HG03103 (cell line): ENCODE measurements around the gene KCNG2.

Source experiments
- ATAC-seq: cut with Tn5 transposase; IDR thresholded peaks from one replicate; pipeline ENCODE4 v1.9.1; 2021; ENCODE audit warnings: low read depth; ENCODE audit not compliant: unreplicated experiment

Gene KCNG2

DNA sequence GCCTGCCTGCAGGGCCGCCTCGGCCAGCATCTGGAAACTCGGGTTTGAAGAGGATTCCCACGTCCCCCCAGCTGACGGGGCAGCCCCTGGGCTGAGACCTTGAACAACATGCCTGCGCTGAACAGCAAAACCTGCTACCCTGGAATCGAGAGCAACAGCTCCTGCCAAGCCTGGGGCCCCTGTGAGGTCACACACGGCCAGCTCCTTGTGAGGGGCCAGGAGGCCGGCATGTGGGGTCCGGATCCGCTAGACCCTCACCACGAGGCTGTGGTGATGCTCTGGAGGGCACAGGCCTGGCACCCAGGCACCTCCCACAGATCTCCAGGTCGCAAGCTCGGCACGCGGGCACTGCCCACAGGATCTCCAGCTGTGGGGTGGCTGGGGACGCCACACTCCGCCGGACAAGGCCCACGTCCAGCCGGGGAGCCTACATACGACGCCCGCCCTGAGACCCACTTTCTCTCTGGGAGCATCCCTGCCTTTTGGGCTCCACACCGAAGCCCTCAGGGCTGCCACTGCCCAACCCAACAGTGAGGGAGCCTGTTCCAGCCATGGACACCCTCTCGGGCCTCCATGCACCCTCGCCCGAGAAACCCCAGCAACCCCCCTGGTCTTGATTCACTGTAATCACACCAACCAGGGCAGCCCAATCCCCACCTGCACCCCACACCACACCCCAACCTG, 119.6 kb downstream of the KCNG2 start:
- no peak for ATAC-seq

DNA sequence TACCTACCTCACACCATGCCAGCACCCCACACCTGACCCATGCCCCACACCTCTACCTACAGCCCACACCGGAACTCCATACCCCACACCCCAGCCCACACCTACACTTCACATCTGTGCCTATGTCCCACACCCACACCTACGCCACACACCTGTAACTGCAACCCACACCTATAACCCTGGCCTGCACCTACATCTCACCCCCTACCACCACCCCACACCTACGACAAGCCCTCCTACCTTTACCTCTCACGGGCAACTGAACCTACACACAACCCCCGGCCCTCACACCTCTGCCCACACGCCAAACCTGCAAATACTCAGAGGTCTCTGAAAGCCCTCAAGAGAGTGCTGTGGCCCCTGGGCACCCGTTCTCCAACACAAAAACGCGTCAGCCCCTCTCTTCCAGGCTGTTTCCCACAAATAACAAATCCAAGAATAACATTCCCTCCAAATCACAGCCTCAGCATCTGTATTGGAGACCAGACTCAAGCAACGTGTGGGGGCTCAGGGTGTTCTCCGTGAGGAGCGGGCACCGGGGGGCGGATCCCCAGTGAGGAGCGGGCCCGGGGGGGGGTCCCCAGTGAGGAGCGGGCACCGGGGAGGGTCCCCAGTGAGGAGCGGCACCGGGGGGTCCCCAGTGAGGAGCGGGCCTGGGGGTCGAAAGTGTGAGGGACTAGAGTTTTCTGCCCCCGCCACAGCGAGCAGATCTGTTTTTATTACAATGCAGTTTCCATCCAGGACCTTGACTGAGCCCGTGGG, 120.3 kb downstream of the KCNG2 start:
- ATAC-seq, result no peak

DNA sequence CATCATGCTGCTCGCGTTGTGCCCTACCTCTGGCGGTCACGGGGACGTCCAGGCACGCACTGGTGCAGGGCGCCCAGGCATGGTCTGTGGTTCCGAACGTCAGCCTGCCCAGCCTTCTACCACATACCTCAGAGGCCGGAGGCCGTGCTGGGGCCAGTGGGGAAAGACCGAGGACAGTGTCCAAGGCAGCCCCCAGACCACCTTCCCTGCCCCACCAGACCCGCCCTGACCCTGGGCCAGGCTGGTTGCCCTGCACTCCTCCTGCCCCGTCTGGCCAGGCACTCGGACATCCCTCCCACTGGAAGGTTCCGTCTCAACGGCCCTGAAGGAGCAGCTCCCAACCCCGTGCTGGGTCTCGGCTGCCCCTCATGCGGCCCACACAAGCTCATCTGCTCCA, 120.9 kb downstream of the KCNG2 start:
- no peak for ATAC-seq

DNA sequence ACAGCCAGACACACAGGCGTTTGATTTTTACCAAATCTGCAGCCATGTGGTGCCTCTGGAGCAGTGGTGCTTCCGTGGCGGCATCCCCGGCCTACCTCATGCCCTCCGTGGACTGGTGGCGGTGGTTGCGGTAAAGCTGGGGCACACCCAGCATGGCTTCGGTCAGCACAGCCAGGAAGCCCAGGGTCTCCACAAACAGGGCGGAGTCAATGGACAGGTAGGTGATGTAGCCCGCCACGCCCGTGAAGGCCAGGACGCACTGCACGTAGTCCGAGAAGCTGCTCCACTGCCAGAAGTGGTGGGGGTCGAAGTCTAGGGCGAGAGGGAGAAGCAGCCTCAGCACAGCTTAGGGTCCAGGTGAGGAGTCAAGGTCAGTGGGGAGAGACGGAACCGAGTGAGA, 121.4 kb downstream of the KCNG2 start:
- ATAC-seq, result no peak

DNA sequence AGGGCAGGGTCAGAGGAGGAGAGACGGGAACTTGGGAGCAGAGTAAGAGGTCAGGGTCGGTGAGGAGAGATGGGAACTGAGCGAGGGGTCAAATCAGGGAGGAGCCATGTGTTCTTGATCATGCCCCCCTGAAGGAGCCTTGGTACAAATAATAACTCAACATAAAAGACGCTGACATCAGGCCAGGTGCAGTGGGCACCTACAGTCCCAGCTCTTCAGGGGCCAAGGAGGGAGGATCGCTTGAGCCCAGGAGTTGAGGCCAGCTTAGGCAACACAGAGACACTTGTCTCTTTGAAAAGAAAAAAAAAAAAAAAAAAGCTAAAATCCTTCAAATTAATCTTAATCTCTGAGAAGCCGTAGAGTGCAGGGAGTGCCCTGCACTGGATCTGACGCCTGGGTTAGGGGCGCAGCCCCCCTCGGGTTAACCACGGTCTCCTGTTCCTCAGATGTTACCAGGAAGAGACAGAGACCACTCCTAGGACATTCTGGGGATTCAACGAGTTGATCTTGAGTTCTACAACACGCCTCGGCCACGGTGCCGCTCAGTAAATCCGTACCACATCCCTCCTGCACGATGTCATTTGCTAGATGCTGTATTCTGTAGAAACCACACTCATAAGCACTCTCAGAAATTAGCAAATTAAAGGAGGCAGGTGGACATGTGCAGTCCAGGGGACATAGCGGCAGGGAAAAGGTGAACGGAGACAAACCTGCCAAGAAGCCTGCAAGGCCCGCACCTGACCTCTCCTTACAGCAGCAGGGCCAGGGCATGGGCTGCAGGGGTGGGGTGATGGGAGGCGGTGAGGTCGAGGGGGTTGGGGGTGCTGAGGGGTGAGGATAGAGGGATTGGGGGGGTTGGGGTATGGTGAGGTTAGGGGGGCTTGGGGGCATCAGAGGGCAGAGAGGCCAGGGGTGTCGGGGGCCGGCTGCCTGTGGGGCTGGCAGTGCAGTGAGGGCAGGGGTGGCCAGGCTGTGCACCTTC, 124.5 kb downstream of the KCNG2 start:
- ATAC-seq, result no peak

DNA sequence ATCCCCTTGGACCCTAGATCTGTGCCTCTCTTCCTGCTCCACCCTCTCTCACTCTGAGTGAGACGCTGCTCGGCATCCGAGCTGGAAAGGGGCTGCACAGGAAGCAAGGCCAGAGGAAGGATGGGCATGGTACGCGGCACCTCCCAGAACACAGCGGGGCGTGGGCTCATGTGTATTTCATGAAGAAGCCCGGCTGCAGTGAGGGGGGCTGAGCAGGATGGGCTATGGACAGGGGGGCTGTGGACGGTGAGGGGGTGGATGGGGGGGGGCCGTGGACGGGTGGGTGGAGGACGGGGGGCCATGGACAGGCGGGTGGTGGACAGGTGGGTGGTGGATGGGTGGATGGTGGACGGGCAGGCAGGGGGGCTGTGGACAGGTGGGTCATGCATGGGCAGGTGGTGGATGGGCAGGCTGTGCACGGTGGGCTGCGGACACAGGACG, 125.3 kb downstream of the KCNG2 start:
- no peak for ATAC-seq

DNA sequence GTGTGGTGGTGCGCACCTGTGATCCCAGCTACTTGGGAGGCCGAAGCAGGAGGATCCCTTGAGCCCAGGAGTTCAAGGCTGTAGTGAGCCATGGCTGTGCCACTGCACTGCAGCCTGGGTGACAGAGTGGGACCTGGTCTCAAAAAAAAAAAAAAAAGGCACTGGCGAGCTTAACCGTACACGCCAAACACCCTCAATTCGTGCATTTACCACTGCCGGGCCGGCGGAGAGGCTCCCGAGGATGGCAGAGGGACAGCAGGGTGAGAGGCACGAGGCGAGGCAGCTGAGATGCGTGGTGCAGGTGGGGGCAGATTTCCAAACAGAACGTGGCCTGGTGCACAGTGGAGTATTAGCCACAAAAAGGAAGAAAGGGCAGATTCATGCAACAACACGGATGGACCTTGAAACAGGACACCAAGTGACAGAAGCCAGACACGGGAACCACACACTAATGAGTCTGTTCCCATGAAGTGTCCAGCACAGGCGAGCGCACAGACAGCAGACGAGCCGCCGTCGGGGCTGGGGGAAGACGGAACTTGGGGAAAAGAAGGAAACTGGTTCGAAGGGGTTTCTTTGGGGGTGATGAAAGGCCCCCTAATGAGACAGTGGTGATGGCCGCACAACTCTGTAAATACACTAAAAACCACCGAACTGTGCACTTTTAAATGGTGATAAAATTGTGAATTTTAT, 126.3 kb downstream of the KCNG2 start:
- ATAC-seq, result no peak

DNA sequence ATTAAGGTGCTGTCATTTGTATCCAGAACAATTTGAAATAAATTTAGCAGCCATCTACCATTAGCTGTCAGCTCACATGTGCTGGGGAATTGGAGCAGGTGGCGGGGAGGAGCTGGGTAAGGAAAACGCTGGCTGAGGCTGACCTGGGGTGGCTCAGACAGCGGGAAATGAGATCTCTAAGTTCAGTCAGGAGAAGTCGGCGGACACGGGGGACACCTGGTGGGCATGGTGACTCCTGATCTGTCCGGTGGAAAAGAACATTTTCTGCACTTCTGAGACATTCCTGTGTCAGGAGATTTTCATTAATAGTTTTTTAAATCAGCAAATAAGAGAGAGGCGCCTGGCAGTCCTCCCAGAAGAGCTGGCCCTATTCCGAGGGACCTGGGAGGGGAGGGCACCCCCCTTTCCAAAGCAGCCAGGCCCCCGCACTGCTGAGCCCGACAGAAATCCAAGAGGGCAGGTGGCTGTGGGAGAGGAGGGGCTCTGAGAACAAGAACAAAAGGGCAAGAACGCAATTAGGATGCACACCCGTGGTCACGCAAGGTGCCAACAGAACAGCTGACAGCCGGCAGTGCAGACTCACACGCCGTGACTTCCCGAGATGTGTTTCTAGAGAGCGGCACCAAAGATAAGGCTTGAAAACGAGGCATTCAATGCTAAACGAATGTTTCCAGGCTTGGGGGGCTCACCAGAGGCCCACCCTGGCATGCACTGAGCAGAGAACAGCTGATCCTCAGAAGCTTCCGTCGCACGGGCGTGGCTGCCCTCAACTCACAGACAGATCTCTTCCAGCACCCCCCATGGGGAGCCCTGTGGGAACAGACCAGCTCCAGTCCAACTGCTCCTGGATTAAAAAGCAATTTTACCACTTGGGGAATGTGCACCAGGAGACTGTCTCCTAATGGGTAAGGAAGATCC, 127.3 kb downstream of the KCNG2 start:
- ATAC-seq, result no peak

DNA sequence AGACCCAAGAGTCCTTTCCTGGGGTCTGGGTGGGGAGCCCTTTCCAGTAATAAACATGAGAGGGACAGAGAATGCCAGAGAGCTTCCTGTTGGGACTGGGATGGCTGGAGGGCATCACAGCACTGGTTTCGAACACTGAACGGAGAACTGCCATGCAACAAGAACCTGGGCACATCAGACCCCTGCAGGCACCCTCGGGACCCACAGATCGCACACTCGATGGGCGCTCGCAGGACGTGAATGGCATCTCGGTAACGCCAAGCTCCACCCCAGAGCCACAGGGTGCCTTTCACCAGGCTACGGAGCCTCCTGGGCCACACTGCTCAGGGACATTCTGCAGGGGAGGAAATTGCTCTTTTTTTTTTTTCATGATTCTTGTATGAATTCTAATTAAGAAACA, 128.6 kb downstream of the KCNG2 start:
- no peak for ATAC-seq

DNA sequence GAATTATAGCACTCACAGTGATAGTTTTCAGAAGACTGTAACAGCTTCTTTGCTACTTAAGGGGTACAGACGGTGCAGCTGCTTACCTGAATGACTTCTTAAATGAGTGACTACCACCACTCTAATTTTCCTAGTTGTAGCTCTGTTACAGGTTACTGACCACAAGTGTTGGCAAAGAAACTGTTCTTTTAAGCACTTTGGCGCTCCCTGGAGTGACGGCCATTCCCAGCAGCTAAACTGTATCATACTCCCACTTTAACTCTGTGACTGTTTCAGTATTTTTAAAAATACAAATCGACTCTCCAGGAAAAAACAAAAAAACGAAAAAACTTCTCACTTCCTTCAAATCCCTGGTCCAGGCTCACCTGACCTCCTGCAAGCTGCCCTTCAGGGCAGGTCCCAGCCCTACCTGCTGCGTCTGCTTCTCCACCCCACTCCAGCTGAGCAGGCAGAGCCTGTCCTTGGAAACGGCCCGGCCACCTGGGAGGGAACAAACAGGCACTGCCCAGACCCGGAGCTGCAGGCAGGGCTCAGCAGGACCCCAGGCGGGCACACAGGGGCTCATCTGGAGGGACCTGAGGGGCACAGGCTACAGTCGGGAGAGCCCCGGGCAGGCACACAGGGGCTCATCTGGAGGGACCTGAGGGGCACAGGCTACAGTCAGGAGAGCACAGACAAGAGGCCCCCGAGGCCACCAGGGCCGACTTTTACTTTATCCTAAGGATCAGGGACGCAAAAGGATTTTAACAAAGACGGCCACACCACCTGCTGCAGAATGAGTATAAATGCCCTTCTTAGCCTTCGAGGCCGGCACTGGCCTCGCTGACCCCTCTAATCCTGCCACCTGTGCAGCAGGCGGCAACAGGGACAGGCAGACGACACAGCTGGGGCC, 129.2 kb downstream of the KCNG2 start:
- no peak for ATAC-seq

DNA sequence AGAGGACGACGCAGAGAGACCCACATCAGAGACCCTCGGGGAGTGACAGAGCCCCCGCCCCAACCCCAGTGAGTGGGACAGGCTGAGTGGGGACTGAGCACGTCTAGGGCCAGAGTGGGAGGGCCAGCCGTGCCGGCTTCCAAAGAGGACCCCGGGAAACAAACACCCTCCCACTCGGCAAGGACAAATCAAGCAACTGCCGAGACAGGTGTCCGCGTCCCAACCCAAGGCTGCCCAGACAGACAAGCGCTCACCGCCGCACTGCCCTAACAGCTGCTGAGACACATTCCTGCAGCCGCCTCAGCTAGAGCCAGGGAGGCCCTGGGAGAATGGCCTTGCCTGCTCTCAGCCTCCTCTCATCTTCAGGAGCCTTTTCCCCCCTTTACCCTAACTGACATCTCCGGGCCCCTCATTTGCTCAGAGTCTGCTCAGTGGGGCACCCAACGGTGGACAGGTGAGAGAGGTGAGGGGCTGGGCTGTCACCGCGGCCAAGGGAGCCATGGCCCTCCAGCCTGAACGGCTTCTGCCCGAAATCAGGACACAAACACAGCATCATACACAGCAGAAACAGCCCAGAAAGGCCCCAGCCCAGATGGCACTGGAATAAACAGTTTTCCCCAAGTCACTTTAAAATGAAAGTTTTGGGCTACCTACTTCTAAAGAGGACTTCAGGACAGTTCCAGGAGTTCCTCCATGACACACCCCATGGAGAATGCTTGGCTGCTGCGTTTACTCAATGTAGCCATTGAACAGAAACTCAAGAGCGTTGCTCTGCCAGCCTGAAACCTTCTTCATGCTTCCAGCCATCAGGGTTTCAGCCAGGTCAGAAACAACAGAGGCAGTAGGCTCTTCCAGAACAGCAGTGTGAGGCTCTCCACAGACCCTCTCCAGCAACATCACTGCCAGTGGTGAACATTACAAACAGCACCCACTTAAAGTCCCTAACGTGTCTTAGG, 130.1 kb downstream of the KCNG2 start:
- no peak for ATAC-seq

DNA sequence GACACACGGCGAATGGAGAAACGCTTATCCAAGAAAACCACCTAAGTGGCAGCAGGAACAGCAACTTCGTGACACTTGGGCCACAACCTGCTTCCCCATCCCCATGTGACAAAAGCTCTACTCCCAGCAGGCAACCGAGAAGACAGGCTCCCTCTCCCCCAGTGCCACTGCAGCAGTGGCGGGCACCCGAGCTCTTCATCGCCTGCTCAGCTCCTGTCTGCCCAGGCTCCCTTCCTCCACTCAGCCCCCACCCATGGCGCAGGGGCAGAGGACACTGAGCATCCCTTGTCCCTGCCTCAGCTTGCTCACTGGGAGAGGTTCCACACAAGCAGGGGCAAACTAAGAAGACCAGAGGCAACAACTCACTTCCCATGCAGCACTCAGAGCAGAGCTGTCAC, 130.8 kb downstream of the KCNG2 start:
- ATAC-seq, result no peak

DNA sequence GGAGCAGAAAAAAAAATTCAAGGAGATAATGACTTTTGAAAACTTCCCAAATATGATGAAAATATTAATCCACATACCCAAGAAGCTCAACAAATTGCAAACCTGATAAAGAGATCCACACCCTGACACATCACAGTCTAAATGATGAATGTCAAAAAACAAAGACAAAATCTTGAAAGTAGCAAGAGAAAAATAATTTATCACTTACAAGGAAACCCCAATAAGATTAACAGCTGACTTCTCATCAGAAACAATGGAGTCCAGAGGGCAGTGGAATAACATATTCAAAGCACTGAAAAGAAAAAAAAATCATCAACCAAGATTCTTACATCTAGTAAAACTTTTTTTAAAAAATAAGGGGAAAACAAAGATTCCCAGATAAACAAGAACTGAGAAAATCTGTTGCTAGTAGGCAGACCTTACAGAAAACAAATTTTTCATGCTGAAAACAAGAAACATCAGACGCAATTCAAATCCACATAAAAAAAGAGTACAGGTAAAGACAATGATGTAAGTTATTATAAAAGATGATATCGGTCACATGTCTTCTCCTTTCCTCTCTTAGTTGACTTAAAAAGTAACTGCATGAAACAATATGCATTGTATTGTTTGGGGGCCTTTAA, 132.4 kb downstream of the KCNG2 start:
- no peak for ATAC-seq

DNA sequence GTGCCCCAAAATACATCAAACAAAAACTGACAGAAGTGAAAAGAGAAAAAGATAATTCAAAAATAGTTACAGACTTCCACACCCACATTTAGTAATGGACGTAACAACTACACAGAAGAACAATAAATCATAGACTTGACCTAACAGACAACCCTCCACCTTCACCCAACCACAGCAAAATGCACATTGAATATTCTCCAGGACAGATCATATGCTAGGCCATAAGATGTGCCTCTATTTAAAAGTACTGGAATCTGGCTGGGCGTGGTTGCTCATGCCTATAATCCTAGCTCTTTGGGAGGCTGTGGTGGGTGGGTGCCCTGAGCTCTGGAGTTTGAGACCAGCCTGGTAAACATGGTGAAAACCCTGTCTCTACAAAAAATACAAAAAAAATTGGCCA, 133.7 kb downstream of the KCNG2 start:
- ATAC-seq, result no peak

DNA sequence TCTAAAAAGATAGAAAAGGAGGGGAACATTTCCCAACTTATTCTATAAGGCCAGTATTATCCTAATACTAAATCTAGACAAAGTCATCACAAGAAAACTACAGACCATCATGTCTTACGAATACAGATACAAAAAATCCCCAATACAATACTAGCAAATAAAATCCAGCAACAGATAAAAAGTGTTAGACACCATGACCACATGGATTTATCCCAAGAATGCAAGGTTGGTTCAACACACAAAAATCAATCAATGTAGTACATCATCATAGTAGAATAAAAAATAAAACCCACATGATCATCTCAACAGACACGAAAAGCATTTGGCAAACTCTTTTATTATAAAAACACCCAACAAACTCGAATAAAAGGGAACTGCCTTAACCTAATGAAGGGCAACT, 135.2 kb downstream of the KCNG2 start:
- no peak for ATAC-seq

DNA sequence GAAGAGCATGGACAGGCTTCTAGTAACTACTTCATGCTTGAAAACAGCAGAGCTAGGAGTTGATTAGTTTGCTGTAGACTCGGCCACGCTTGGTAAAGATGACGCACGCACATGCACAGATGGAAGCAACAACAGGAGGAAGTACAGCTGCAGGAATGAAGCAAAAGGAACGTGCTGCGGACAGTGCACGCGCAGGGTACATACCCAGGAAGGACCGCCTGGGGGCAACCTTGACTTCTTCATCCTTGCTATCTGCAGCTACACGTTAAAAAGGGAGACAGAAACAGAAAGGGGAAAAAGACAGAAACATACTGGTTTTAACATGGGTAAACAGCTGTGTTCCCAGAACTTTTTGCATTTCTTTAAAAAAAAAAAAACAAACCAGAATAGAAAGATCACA, 136.0 kb downstream of the KCNG2 start:
- ATAC-seq, result no peak
